K562 (cell line): ENCODE results near the gene MLH1. TPM values are rescaled to one million over a fixed set of nuclear protein-coding genes. Genes with fewer than 3 reads are reported as not detected.

Experiments used
- ARID2 ChIP-seq: fragments of 450-650 bp; IDR thresholded peaks from 2 replicates; pipeline ENCODE4 v1.6.1; 2017; ENCODE audit warnings: antibody characterized with exemption, mild to moderate bottlenecking
- BRD4 ChIP-seq: fragments of 200-600 bp; sonication (generic); IDR thresholded peaks from 2 replicates; pipeline ENCODE4 v1.6.1; 2017; ENCODE audit warnings: inconsistent platforms
- CREM ChIP-seq: IDR thresholded peaks from 2 replicates; pipeline ENCODE4 v1.6.1; 2014; ENCODE audit warnings: antibody characterized with exemption, low read depth
- HNRNPLL ChIP-seq: fragments of 200-400 bp; formaldehyde crosslinking; IDR thresholded peaks from 2 replicates; pipeline ENCODE4 v1.6.1; 2017; ENCODE audit warnings: low read length, low read depth, mild to moderate bottlenecking; ENCODE audit not compliant: poor library complexity, severe bottlenecking
- IFI16 ChIP-seq: fragments of 250-450 bp; sonication (Bioruptor Pico); IDR thresholded peaks from 2 replicates; pipeline ENCODE4 v2.1.2; 2022; ENCODE audit warnings: mild to moderate bottlenecking, inconsistent platforms
- JUNB ChIP-seq: fragments of 450-650 bp; formaldehyde crosslinking; conservative IDR thresholded peaks from 2 replicates; pipeline ENCODE4 v1.4.0; 2020; ENCODE audit warnings: mild to moderate bottlenecking
- MAFF ChIP-seq: IDR thresholded peaks from 2 replicates; pipeline ENCODE4 v1.6.1; 2012; ENCODE audit warnings: low read length, improper control_type of control experiment
- NCOA1 ChIP-seq: fragments of 450-650 bp; IDR thresholded peaks from 2 replicates; pipeline ENCODE4 v1.6.1; 2016; ENCODE audit warnings: low read depth
- NCOA2 ChIP-seq, 2 experiments: fragments of 450-650 bp; IDR thresholded peaks; 2 replicates each; pipeline ENCODE4 v1.6.1; 2018; ENCODE audit warnings: mild to moderate bottlenecking in 2 of 2, moderate library complexity in 1 of 2; ENCODE audit not compliant: partially characterized antibody in 2 of 2
- NELFE ChIP-seq: IDR thresholded peaks from 2 replicates; pipeline ENCODE4 v1.6.1; 2011; ENCODE audit warnings: mild to moderate bottlenecking; ENCODE audit not compliant: insufficient read depth, insufficient read length
- RBM22 ChIP-seq: fragments of 200-400 bp; formaldehyde crosslinking; IDR thresholded peaks from 2 replicates; pipeline ENCODE4 v1.6.1; 2018; ENCODE audit warnings: low read length, low read depth; ENCODE audit not compliant: poor library complexity, severe bottlenecking
- SIX5 ChIP-seq, 2 experiments: IDR thresholded peaks; 2 replicates each; pipeline ENCODE4 v1.6.1; 2011; ENCODE audit warnings: low read length in 2 of 2, borderline replicate concordance in 1 of 2, low read depth in 1 of 2, mild to moderate bottlenecking in 1 of 2, moderate library complexity in 1 of 2; ENCODE audit not compliant: insufficient read depth in 1 of 2
- SPI1 ChIP-seq: IDR thresholded peaks from 2 replicates; pipeline ENCODE4 v1.6.1; 2011; ENCODE audit warnings: low read depth, low read length, control low read depth, borderline replicate concordance
- STAG1 ChIP-seq: sonication (generic); formaldehyde crosslinking; IDR thresholded peaks from 2 replicates; pipeline ENCODE4 v1.5.0; 2020; ENCODE audit warnings: missing genetic modification reagents, borderline replicate concordance
- ZNF121 ChIP-seq: sonication (generic); formaldehyde crosslinking; conservative IDR thresholded peaks from 2 replicates; pipeline ENCODE4 v1.8.0; 2022; ENCODE audit warnings: missing genetic modification reagents
- ZNF274 ChIP-seq: IDR thresholded peaks from 2 replicates; pipeline ENCODE4 v1.6.1; 2011; ENCODE audit warnings: low read depth, mild to moderate bottlenecking, low read length, moderate library complexity, borderline replicate concordance
- ZNF668 ChIP-seq: fragments of 250-450 bp; sonication (Bioruptor Pico); IDR thresholded peaks from 2 replicates; pipeline ENCODE4 v1.8.0; 2022; ENCODE audit warnings: mild to moderate bottlenecking, inconsistent platforms
- ZNF778 ChIP-seq: fragments of 450-650 bp; formaldehyde crosslinking; IDR thresholded peaks from 2 replicates; pipeline ENCODE4 v1.4.0; 2020; ENCODE audit warnings: mild to moderate bottlenecking, moderate library complexity
- ZNF780A ChIP-seq: fragments of 250-450 bp; sonication (Bioruptor Pico); IDR thresholded peaks from 2 replicates; pipeline ENCODE4 v1.5.0; 2021; ENCODE audit warnings: mild to moderate bottlenecking
- polyA plus RNA-seq, 8 experiments: library from polyadenylated mRNA; depleted of rRNA in 4 of 8; stranded (reverse) in 5 of 8; unstranded in 3 of 8; fragments of >200 nt; fragmentation: Nextera tagmentation in 2 of 8; fragmentation: Illumina TruSeq in 1 of 8; extraction: Ambion mirVana in 2 of 8; extraction: Trizol in 1 of 8; gene quantifications; 2 replicates each; pipeline versions ENCODE4 v1.2.1 to v1.2.3, GENCODE V29; 2011 to 2014; ENCODE audit warnings: inconsistent platforms in 1 of 8, missing spikeins in 1 of 8
- total RNA-seq, 7 experiments: library from RNA; depleted of rRNA in 6 of 7; stranded (reverse); fragments of >200 nt in 6 of 7; fragmentation: Illumina TruSeq in 2 of 7; extraction: Trizol in 2 of 7; gene quantifications; 2 replicates each; pipeline versions ENCODE4 v1.2.1 to v1.2.3, GENCODE V29; 2011 to 2021; ENCODE audit warnings: low replicate concordance in 1 of 7
- TF ChIP-seq, protein P1 (sequence below): fragments of 450-650 bp; formaldehyde crosslinking; IDR thresholded peaks from 2 replicates; pipeline ENCODE4 v1.4.0; 2022; ENCODE audit warnings: missing genetic modification characterization
- TF ChIP-seq, protein P2 (sequence below): fragments of 450-650 bp; IDR thresholded peaks from 2 replicates; pipeline ENCODE4 v1.6.1; 2016; ENCODE audit warnings: antibody characterized with exemption
- TF ChIP-seq, protein P3 (sequence below), 2 experiments: fragments of 450-650 bp; conservative IDR thresholded peaks; 2 replicates each; pipeline ENCODE4 v1.6.1; 2017; ENCODE audit warnings: mild to moderate bottlenecking in 2 of 2, moderate library complexity in 2 of 2
- TF ChIP-seq, protein P4 (sequence below): sonication (generic); formaldehyde crosslinking; IDR thresholded peaks from 2 replicates; pipeline ENCODE4 v1.8.0; 2022; ENCODE audit warnings: missing genetic modification reagents, mild to moderate bottlenecking, moderate library complexity, borderline replicate concordance

The MLH1 gene
- total and polyA plus RNA-seq, 9 of the 15 experiments (the other 6 are each of a cell fraction or from before 2014, with no cell fraction given), result 76.4 to 155 (median 117) TPM

DNA sequence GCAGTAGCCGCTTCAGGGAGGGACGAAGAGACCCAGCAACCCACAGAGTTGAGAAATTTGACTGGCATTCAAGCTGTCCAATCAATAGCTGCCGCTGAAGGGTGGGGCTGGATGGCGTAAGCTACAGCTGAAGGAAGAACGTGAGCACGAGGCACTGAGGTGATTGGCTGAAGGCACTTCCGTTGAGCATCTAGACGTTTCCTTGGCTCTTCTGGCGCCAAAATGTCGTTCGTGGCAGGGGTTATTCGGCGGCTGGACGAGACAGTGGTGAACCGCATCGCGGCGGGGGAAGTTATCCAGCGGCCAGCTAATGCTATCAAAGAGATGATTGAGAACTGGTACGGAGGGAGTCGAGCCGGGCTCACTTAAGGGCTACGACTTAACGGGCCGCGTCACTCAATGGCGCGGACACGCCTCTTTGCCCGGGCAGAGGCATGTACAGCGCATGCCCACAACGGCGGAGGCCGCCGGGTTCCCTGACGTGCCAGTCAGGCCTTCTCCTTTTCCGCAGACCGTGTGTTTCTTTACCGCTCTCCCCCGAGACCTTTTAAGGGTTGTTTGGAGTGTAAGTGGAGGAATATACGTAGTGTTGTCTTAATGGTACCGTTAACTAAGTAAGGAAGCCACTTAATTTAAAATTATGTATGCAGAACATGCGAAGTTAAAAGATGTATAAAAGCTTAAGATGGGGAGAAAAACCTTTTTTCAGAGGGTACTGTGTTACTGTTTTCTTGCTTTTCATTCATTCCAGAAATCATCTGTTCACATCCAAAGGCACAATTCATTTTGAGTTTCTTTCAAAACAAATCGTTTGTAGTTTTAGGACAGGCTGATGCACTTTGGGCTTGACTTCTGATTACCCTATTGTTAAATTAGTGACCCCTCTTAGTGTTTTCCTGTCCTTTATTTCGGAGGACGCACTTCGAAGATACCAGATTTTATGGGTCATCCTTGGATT, at the start of gene MLH1 (continued):
- TF ChIP-seq ZNF274 (no peak), IFI16 (no peak), MAFF (no peak), ZNF668 (CRISPR knock-in tag) (no peak), SPI1 (peak; percentile 78), ZNF121 (CRISPR knock-in tag) (no peak), ZNF778 (no peak), HNRNPLL (peak; percentile 58), RBM22 (no peak), NCOA1 (peak; percentile 33; the same call in 1 of the 2 replicates), BRD4 (peak; percentile 88; the same call in 1 of the 2 replicates), JUNB (CRISPR knock-in tag) (no peak), SIX5 (IDR thresholded peaks at IDR 0.05; ENCODE audit: borderline replicate concordance in 1 of 2, insufficient read depth in 1 of 2, low read depth in 1 of 2, low read length in 2 of 2) (no peak; a peak in 2 of 4 replicates), ARID2 (no peak), ZNF780A (no peak), NELFE (no peak), NCOA2 (IDR thresholded peaks at IDR 0.05; ENCODE audit: partially characterized antibody in 2 of 2) (no peak), CREM (peak; percentile 95), STAG1 (CRISPR knock-in tag) (no peak)
- TF ChIP-seq, protein P1, sequence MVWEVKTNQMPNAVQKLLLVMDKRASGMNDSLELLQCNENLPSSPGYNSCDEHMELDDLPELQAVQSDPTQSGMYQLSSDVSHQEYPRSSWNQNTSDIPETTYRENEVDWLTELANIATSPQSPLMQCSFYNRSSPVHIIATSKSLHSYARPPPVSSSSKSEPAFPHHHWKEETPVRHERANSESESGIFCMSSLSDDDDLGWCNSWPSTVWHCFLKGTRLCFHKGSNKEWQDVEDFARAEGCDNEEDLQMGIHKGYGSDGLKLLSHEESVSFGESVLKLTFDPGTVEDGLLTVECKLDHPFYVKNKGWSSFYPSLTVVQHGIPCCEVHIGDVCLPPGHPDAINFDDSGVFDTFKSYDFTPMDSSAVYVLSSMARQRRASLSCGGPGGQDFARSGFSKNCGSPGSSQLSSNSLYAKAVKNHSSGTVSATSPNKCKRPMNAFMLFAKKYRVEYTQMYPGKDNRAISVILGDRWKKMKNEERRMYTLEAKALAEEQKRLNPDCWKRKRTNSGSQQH (CRISPR knock-in tag), result no peak
- TF ChIP-seq, protein P2, sequence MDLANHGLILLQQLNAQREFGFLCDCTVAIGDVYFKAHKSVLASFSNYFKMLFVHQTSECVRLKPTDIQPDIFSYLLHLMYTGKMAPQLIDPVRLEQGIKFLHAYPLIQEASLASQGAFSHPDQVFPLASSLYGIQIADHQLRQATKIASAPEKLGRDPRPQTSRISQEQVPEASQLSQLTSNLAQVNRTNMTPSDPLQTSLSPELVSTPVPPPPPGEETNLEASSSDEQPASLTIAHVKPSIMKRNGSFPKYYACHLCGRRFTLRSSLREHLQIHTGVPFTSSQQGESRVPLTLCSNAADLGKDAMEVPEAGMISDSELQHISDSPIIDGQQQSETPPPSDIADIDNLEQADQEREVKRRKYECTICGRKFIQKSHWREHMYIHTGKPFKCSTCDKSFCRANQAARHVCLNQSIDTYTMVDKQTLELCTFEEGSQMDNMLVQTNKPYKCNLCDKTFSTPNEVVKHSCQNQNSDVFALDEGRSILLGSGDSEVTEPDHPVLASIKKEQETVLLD, result peak; percentile 77
- TF ChIP-seq, protein P3, sequence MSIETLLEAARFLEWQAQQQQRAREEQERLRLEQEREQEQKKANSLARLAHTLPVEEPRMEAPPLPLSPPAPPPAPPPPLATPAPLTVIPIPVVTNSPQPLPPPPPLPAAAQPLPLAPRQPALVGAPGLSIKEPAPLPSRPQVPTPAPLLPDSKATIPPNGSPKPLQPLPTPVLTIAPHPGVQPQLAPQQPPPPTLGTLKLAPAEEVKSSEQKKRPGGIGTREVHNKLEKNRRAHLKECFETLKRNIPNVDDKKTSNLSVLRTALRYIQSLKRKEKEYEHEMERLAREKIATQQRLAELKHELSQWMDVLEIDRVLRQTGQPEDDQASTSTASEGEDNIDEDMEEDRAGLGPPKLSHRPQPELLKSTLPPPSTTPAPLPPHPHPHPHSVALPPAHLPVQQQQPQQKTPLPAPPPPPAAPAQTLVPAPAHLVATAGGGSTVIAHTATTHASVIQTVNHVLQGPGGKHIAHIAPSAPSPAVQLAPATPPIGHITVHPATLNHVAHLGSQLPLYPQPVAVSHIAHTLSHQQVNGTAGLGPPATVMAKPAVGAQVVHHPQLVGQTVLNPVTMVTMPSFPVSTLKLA (conservative IDR thresholded peaks at IDR 0.05), result peak; percentile 94 to 97
- TF ChIP-seq, protein P4, sequence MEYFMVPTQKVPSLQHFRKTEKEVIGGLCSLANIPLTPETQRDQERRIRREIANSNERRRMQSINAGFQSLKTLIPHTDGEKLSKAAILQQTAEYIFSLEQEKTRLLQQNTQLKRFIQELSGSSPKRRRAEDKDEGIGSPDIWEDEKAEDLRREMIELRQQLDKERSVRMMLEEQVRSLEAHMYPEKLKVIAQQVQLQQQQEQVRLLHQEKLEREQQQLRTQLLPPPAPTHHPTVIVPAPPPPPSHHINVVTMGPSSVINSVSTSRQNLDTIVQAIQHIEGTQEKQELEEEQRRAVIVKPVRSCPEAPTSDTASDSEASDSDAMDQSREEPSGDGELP, result peak; percentile 100
